ENCODE measurements around the gene TMEM151B. TPM values are rescaled to one million over a fixed set of nuclear protein-coding genes. Genes with fewer than 3 reads are reported as not detected.

Gene TMEM151B
- polyA plus RNA-seq, 2 of the 4 experiments (the other 2 are of a cell fraction): 0.01 TPM; not detected in 1

DNA sequence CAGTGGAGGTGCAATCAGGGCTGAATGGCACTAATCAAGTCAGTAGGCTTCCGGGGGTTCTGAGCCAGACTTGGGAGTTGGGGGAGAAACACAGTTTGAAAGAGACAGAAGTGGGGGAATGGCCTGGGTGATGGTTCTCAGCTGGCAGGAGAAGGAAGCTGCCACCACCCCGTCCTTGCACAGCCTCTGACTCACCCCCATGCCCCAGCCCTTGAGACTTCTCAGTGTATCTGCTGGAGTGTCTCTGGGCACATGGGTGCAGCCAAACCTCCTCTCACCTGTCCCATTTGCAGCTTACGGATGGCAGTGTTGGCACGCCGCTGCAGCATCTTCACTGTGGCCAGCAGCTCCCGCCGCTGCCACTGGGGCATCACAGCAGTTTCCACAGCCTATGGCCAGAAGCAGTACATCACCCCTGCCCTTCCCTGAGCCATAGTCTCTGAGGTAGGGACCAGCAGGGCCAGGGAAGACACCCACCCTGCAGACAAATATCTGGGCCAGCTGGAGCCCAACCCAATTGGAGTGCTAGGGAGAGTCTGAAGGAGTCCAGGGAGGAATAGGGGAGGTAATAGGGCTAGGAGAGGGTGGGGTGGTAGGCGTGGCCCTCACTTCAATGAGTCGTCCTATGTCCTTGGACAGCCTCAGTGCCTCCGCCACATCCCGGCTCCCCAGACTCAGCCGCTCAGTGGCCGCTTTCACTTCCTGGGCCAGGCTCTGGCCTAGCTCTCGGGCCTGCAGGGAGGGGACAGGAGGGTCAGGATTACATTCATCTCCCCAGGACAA lies 31.7 kb downstream of the TMEM151B start:
- Histone ChIP-seq H3K4me3 (no peak overlapping the region), H3K27ac (no peak overlapping the region), H3K4me1 (no peaks in the 10 kb centered on the region), H3K4me2 (no peak overlapping the region), H3K9me3 (no peaks in the 10 kb centered on the region)
- TF ChIP-seq KDM1A (IDR thresholded peaks at IDR 0.05; ENCODE audit: low read depth) (no peak), HOXA7 (CRISPR knock-in tag; IDR thresholded peaks at IDR 0.05) (no peak), NPAS2 (CRISPR knock-in tag; IDR thresholded peaks at IDR 0.05; ENCODE audit: borderline replicate concordance) (no peak), NR3C1 (IDR thresholded peaks at IDR 0.05) (no peak), MAFK (IDR thresholded peaks at IDR 0.05; ENCODE audit: partially characterized antibody) (no peak)
- FAIRE-seq (no peak), ATAC-seq (no peak), DNase-seq (ENCODE audit: low read depth in 1 of 2, low spot score in 1 of 2) (no peak)
- 84% methylated on average over 10 of the region's 14 CpGs for WGBS (ENCODE audit: missing lambda C conversion rate)
- POLR2A ChIA-PET: no interaction called here
- CTCF ChIA-PET: interaction anchor here (0.6 to 6.1 kb wide), 8 partner anchors 11 to 48 kb away, joined by 3 to 44 read pairs (median 6); partner anchors contain the start of genes AARS2 and TMEM151B

DNA sequence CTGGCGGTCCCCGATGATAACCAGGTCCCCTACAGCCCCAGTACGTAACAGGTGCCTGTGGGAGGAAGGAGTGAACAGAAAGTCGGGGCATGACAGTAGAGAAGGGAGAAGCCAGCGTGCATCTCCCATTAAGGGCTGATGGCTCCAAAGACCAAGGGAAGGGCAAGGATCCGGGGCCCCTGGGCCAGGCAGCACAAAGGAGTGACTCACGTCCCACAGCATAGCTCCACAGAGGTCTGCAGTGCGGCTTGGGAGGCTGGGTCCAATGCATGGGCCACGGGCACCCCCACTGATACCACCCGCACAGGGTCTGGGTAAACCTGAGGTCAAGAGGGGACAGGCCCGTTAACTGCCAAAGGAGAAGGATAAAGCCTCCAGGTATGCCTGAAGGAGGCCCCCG lies 32.6 kb downstream of the TMEM151B start:
- FAIRE-seq: no peak
- POLR2A ChIA-PET: no interaction called here
- no peak for DNase-seq (ENCODE audit: low read depth in 1 of 2, low spot score in 1 of 2)
- Histone ChIP-seq H3K4me2 (no peak overlapping the region), H3K9me3 (no peaks in the 10 kb centered on the region), H3K4me1 (no peaks in the 10 kb centered on the region), H3K27ac (no peak overlapping the region), H3K4me3 (no peak overlapping the region)
- CTCF ChIA-PET: interaction anchor here (0.7 to 6.1 kb wide), 6 partner anchors 10 to 35 kb away, joined by 3 to 44 read pairs (median 8); partner anchors contain the start of genes AARS2 and TMEM151B
- TF ChIP-seq TP53 (CRISPR knock-in tag; IDR thresholded peaks at IDR 0.05) (no peak), ZSCAN20 (CRISPR knock-in tag; IDR thresholded peaks at IDR 0.05) (no peak), ZNF302 (CRISPR knock-in tag; IDR thresholded peaks at IDR 0.05) (no peak), EHF (CRISPR knock-in tag; IDR thresholded peaks at IDR 0.05) (no peak), JUN (IDR thresholded peaks at IDR 0.05) (no peak), MYC (IDR thresholded peaks at IDR 0.05; ENCODE audit: borderline replicate concordance, low read length) (no peak), CBX2 (IDR thresholded peaks at IDR 0.05; ENCODE audit: borderline replicate concordance, low read depth) (no peak), NR3C1 (IDR thresholded peaks at IDR 0.05) (no peak), ZFP36 (IDR thresholded peaks at IDR 0.05; ENCODE audit: borderline replicate concordance, partially characterized antibody) (no peak), MAFK (IDR thresholded peaks at IDR 0.05; ENCODE audit: partially characterized antibody) (no peak), JUNB (IDR thresholded peaks at IDR 0.05) (no peak), CBX8 (IDR thresholded peaks at IDR 0.05) (no peak), RCOR1 (IDR thresholded peaks at IDR 0.05; ENCODE audit: low read depth, low read length) (no peak), BHLHE40 (IDR thresholded peaks at IDR 0.05; ENCODE audit: low read depth, low read length) (no peak), POLR2A (IDR thresholded peaks at IDR 0.05; ENCODE audit: low read length) (no peak), PHF8 (IDR thresholded peaks at IDR 0.05; ENCODE audit: borderline replicate concordance, low read depth) (no peak), ZC3H11A (IDR thresholded peaks at IDR 0.05) (no peak), HOXB13 (CRISPR knock-in tag; IDR thresholded peaks at IDR 0.05; ENCODE audit: low read depth) (no peak)
- TF ChIP-seq, protein P1, sequence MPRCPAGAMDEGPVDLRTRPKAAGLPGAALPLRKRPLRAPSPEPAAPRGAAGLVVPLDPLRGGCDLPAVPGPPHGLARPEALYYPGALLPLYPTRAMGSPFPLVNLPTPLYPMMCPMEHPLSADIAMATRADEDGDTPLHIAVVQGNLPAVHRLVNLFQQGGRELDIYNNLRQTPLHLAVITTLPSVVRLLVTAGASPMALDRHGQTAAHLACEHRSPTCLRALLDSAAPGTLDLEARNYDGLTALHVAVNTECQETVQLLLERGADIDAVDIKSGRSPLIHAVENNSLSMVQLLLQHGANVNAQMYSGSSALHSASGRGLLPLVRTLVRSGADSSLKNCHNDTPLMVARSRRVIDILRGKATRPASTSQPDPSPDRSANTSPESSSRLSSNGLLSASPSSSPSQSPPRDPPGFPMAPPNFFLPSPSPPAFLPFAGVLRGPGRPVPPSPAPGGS (IDR thresholded peaks at IDR 0.05): no peak
- TF ChIP-seq, protein P2, sequence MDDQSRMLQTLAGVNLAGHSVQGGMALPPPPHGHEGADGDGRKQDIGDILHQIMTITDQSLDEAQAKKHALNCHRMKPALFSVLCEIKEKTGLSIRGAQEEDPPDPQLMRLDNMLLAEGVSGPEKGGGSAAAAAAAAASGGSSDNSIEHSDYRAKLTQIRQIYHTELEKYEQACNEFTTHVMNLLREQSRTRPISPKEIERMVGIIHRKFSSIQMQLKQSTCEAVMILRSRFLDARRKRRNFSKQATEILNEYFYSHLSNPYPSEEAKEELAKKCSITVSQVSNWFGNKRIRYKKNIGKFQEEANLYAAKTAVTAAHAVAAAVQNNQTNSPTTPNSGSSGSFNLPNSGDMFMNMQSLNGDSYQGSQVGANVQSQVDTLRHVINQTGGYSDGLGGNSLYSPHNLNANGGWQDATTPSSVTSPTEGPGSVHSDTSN (IDR thresholded peaks at IDR 0.05): no peak
- no peak for ATAC-seq
- WGBS (ENCODE audit: missing lambda C conversion rate): 86% methylated on average over 9 of the region's 12 CpGs

DNA sequence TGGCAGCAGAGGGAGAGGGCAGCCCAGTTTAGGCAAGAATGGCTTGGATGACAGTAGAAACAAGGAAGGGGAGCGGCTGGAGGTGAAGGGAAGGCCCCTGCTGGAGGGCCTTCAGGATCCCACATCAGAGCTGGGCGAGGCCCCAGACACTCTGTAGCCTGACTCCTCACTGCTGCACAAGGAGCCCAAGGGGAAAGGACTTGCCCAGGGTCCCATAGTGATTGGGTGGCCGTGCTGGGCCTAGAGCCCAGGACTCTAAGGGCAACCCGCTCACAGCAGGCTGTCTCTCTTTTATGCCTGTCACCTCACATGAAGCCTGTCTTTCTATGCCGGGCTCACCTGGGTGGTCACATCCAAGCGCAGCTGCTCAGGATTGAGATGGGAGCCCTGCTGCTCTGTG lies 33.6 kb downstream of the TMEM151B start:
- WGBS (ENCODE audit: missing lambda C conversion rate): 91% methylated on average over 6 of the region's 6 CpGs
- Histone ChIP-seq H3K4me3 (no peak overlapping the region), H3K4me2 (no peak overlapping the region), H3K27ac (no peak overlapping the region), H3K4me1 (no peaks in the 10 kb centered on the region), H3K9me3 (no peaks in the 10 kb centered on the region)
- FAIRE-seq (no peak), ATAC-seq (no peak), DNase-seq (ENCODE audit: low read depth in 1 of 2, low spot score in 1 of 2) (no peak)
- ChIA-PET CTCF (interaction anchor here (1.1 to 6.1 kb wide), 7 partner anchors 9 to 35 kb away, joined by 3 to 44 read pairs (median 8); partner anchors contain the start of genes AARS2 and TMEM151B), POLR2A (no interaction called here)
- TF ChIP-seq CHD2 (IDR thresholded peaks at IDR 0.05; ENCODE audit: low read length, partially characterized antibody): no peak
- TF ChIP-seq, protein P3, sequence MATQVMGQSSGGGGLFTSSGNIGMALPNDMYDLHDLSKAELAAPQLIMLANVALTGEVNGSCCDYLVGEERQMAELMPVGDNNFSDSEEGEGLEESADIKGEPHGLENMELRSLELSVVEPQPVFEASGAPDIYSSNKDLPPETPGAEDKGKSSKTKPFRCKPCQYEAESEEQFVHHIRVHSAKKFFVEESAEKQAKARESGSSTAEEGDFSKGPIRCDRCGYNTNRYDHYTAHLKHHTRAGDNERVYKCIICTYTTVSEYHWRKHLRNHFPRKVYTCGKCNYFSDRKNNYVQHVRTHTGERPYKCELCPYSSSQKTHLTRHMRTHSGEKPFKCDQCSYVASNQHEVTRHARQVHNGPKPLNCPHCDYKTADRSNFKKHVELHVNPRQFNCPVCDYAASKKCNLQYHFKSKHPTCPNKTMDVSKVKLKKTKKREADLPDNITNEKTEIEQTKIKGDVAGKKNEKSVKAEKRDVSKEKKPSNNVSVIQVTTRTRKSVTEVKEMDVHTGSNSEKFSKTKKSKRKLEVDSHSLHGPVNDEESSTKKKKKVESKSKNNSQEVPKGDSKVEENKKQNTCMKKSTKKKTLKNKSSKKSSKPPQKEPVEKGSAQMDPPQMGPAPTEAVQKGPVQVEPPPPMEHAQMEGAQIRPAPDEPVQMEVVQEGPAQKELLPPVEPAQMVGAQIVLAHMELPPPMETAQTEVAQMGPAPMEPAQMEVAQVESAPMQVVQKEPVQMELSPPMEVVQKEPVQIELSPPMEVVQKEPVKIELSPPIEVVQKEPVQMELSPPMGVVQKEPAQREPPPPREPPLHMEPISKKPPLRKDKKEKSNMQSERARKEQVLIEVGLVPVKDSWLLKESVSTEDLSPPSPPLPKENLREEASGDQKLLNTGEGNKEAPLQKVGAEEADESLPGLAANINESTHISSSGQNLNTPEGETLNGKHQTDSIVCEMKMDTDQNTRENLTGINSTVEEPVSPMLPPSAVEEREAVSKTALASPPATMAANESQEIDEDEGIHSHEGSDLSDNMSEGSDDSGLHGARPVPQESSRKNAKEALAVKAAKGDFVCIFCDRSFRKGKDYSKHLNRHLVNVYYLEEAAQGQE (IDR thresholded peaks at IDR 0.05): no peak
- no peak for TF ChIP-seq NPAS2 (CRISPR knock-in tag; IDR thresholded peaks at IDR 0.05; ENCODE audit: borderline replicate concordance)
- TF ChIP-seq, protein P4, sequence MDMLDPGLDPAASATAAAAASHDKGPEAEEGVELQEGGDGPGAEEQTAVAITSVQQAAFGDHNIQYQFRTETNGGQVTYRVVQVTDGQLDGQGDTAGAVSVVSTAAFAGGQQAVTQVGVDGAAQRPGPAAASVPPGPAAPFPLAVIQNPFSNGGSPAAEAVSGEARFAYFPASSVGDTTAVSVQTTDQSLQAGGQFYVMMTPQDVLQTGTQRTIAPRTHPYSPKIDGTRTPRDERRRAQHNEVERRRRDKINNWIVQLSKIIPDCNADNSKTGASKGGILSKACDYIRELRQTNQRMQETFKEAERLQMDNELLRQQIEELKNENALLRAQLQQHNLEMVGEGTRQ (IDR thresholded peaks at IDR 0.05): no peak
- TF ChIP-seq RNF2 (IDR thresholded peaks at IDR 0.05; ENCODE audit: borderline replicate concordance, low read depth): no peak
- TF ChIP-seq RFX5 (IDR thresholded peaks at IDR 0.05): no peak
